HG03342 (cell line): ENCODE results near the gene DLG4.
"Not testable (repeated sequence)": the region's sequence is repeated elsewhere in the genome, so short reads cannot be mapped to it uniquely, and the experiment has no call there.

ENCODE experiments used
- ATAC-seq: cut with Tn5 transposase; IDR thresholded peaks from one replicate; pipeline ENCODE4 v1.9.1; 2021; ENCODE audit warnings: mild to moderate bottlenecking, moderate library complexity; ENCODE audit not compliant: unreplicated experiment

DLG4 gene

DNA sequence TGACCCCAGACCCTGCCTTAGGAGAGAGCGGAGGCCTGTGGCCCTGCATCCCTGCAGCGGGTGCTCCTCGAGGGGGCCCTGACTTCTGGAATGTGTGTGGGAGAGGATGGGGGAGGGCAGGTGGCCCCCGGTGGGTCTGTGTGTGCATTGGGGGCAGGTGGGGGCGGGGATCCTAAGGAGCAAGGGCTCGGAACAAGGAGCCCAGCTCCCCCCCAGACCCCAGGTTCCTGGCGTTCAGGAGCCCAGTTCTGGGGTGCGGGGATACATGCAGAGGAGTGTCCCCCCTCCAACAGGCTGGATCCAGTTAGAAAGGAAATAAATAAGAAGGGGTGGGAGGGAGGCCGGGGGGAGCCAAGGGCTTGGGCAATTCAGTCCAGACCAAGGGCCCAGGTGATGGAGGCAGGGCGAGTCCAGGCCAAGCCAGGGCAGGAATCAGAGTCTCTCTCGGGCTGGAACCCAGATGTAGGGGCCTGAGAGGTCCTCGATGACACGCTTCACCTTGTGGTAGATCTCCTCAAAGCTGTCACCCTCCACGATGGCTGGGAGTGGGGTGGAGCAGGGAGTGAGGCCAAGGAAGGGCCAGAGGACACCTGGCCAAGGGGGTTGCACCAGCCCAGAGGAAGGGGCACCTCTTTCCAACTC lies 29.2 kb downstream of the DLG4 start:
- ATAC-seq, result no peak

DNA sequence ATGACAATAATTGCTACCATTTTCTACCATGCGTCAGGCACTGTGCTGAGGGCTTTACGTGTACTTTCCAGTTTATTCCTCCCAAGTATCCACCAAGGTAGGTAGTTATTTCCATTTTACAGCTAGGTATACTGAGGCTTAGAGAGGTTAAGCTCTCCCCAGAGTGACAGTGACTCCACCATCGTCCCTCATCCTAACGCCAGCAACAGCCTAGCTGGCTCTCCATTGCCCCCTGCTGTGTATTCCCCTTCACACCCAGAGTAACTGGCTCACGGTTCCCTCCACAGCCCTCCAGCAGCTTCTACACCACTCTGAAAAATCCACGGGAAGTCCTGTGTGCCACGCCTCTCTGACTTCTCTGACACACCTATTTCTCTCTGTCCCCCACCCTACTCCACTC lies 33.4 kb downstream of the DLG4 start:
- no peak for ATAC-seq

DNA sequence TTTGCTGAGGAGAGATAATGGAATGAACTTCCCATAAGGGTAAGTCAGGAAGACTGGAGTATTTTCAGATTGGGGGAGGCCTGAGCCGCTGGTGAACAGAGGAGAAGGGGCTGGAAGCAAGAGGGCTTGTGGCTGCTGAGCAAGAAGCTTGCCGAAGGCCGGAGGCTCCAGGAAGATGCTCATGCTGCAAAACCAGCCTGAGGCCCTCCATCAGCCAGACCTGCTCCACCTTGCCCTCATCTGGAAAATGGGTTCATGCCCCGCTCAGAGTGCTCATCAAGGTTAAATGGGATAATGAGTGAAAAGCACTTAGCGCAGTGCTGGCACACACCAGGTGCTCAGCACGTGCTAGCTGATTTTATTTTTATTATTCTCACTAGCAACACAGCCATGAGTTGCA lies 35.0 kb downstream of the DLG4 start:
- ATAC-seq, result no peak

DNA sequence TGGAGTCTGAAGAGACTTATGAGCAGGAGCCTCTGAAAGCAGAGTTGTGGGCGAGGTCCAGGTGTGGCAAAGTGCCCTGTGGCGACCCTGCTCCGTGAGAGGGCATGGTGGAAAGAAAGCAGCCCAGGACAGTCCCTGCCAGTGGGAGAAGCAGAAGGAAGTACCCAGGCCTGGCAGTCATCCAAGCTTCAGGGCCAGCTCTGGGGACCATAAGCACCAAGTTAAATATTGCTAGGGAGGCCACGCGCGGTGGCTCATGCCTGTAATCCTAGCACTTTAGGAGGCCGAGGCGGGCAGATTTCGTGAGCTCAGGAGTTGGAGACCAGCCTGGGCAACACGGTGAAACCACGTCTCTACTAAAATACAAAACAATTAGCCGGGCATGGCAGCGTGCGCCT lies 35.5 kb downstream of the DLG4 start:
- ATAC-seq, result no peak

DNA sequence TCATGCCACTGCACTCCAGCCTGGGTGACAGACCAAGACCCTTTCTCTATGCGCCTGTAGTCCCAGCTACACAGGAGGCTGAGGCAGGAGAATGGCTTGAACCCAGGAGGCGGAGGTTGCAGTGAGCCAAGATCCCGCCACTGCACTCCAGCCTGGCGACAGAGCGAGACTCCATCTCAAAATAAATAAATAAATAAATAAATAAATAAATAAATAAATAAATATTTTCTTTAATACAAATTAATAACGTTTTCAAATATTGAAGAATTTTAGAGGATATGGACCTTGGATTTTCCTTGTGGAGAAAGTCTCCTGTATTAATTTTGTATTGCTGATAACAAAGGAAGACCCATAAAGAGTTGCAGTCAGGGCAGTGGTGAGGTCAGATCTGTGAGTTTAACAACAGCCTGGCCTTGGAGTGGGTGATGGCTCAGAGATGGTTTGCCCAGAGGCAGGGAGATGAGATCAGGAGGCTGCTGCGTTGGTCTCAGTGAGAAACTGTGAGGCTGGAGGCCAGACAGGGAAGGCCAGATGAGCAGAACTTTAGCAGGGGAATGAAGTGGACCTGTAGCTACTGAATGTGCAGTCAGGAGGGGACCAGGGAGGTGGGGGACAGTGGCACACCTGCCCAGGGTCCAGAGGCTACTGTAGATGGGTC lies 36.1 kb downstream of the DLG4 start:
- no peak for ATAC-seq

DNA sequence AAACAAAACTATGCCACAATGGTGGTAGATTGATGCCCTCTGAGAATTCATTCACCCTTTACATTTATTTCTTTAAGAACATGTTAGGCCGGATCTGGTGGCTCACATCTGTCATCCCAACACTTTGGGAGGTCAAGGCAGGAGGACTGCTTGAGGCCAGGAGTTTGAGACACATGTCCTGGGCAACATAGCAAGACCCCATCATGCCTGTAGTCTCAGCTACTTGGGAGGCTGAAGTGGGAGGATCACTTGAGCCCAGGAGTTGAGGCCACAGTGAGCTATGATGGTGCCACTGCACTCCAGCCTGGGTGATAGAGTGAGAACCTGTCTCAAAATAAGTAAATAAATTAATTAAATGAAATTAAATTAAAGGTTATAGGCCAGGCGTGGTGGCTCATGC lies 37.5 kb downstream of the DLG4 start:
- not testable (repeated sequence) for ATAC-seq

DNA sequence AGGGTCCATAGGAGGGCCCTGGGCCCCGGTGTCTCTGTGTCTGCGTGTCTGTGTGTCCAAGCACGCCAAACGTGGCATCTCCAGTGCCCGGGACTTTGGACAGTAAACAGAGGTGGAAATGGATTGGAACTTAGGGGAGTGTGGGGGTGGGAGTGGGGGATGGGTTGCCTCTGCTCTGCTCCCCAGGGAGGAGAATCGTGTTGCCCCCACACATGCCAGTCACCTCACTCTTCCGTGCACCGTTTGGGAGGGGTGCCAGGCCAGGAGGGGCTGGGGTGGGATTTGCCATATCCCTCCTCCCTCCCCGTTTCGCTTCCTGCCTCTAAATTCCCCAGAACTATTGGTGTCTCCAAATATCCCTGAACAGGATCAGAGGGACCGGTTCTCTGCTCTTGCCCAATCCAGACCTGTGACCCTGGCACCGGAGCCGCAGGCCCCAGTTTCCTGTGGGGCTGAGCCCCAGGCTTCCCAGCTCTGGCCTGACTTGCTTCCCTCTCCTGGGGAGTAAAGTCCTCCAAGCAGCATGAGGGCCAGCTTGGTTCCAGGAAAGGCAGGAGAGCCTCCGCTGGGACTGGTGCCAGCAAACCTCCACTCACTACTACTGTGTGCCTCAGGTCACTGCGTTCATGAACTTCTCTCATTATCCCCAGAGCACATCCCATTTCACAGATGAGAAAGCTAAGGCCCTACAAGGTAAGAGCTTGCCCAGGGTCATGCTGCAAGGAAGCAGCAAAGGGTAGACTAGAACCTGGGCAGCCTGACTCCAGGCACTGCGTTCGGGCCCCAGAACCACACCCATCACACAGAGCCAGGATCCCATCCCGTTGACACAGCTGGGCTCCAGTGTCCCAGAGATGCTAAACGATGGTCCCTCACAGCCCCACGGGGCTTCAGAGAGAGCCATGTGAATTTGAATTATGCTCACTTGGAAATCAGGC lies 40.0 kb downstream of the DLG4 start, which contains the start of gene ASGR1:
Gene ASGR1 (minus strand): TSS at position 54 of the 938 bp plus-strand sequence. CDS start 807 bp downstream, outside the sequence.
- ATAC-seq, result no peak

DNA sequence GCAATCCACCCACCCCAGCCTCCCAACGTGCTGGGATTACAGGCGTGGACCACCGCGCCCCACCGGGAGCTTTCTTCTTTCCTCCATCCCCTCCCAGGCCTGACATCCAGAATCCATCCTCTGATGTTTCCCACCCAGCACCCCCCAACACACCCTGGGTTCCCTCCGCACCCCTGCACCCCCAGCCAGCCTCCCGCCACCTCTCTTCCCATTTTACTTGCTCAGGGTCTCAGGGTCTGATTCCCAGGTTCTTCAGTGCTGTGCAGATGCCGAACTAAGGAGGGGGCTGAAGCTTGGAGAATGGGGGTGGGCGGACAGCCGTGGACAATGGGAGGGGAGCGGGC lies 40.7 kb downstream of the DLG4 start:
- ATAC-seq, result no peak

DNA sequence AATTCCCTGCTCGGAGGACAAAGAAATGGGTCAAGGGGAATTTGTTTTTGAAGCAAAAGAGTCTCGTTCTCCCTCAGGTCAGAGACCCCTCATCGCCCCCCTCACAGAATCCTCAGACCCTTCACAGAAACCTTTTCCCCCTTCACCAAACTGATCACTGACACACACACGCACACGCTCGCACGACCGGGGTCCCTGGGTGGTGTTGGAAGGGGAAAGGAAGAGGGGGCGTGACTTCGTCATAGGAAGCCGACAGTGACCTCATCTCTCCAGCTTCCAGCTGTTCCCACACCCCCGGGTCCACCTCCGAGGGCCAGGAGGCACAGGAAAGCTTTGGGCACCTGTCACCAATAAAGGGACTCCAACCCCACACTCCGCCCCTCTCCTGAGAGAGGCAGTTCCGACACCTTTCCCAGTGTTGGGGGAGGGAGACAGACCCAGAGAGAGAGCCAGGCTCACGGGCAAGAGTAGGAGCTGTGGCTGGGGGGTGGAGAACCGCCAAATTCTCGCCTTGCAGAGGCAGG lies 41.6 kb downstream of the DLG4 start:
- no peak for ATAC-seq

DNA sequence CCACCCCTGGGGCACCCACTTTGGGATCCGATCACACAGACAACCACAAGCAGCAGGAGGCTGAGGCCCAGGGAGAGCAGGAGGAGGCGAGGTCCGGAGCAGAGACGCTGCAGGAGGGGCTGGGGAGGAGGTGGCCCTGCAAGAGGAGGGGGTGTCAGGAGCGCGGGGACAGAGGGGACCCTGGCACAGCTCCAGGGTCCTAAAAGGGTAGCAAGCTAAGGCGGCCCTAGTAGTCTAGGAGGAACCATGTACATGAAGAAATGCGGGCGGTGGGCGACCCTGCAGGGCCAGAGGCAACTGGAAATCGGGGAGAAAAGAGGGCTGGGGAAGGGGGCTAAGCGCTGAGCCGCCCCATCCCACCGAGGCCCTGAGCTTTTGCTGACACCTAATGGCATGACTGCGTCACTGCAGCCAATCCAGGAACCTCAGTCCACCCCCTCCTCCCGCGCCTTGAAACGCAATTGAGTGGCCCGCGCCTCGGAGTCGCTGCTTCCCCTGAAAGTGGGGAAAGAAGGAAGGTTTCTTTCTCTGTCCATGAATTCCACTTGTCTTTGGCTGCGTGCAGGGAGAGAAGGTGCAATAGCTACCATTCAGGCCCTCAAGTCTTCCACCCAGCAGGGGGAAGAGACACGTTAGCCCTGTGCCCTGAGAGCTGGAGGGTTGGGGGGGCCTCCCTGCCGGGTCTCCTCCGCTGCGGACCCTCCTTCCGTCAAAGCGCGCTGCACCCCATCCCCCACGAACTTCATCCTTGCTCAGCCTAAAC lies 42.3 kb downstream of the DLG4 start:
- peak; percentile 52 for ATAC-seq

DNA sequence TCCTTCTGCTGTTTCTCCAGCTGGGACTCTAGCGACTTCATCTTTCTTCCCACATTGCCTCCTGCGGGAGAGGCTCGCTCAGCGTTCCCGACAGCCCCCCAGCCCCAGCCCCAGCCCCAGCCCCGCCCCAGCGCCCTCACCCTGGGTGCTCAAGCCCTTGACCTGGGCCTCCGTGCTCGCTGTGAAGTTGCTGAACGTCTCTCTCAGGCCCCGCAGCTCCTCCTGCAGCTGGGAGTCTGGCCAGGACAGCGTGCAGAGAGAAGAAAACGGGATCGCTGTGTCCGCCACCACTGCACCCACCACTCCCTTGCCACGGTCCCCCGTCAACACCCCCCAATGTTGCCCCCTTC lies 42.8 kb downstream of the DLG4 start:
- ATAC-seq, result no peak

DNA sequence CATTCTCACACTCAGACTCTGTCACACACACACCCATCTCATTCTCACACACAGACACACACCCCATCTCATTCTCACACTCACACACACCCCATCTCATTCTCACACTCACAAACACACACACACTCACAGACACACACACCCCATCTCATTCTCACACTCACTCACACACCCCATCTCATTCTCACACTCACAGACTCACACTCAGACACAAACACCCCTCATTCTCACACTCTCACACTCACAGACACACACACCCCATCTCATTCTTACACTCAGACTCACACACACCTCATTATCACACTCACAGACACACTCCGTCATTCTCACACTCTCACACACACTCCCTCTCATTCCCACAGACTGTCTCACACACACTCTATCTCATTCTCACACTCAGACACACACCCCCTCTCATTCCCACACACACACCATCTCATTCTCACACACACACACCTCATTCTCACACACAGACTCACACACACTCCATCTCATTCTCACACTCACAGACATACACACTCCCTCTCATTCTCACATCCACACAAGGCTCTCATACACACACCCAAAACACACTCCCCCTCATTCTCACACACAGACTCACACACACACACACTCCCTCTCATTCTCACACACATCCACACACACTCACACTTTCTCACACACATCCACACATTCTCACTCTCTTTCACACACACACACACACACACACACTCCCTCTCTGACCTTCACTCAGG lies 43.4 kb downstream of the DLG4 start:
- ATAC-seq, result no peak

DNA sequence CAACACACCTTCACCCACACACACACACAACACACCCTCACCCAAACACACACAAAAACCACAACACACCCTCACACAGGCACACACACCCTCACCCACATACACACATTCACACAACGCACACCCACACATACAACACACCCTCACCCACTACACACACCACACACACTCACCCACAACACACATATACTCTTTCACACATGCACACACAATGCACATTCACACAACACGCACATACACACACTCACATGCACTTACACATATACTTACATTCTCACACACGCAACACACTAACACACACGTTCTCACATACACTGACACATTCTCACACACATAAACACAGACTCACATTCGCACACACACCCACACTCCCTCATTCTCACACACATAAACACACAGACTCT lies 44.3 kb downstream of the DLG4 start:
- ATAC-seq, result no peak

DNA sequence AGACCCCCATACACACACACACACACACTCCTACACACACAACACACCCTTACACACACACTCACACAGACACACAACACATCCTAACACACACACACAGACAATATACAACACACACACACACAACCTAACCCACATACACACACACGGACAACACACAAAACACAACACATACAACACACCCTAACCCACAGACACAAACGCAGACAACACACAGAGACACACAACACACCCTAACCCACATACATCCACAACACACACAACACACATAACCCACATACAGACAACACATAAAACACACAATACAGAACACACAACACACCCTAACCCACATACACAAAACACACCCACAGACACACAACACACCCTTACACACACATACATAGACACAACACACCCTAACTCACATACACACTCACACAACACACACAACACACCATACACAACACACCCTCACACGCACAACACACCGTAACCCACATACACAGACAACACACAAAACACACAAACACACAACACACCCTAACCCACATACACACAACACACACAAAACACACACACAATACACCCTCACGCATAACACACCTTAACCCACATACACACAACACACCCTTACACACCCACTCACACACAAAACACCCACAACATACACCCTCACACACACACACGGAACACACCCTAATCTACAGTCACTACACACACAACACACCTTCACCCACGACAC lies 44.9 kb downstream of the DLG4 start:
- no peak for ATAC-seq

DNA sequence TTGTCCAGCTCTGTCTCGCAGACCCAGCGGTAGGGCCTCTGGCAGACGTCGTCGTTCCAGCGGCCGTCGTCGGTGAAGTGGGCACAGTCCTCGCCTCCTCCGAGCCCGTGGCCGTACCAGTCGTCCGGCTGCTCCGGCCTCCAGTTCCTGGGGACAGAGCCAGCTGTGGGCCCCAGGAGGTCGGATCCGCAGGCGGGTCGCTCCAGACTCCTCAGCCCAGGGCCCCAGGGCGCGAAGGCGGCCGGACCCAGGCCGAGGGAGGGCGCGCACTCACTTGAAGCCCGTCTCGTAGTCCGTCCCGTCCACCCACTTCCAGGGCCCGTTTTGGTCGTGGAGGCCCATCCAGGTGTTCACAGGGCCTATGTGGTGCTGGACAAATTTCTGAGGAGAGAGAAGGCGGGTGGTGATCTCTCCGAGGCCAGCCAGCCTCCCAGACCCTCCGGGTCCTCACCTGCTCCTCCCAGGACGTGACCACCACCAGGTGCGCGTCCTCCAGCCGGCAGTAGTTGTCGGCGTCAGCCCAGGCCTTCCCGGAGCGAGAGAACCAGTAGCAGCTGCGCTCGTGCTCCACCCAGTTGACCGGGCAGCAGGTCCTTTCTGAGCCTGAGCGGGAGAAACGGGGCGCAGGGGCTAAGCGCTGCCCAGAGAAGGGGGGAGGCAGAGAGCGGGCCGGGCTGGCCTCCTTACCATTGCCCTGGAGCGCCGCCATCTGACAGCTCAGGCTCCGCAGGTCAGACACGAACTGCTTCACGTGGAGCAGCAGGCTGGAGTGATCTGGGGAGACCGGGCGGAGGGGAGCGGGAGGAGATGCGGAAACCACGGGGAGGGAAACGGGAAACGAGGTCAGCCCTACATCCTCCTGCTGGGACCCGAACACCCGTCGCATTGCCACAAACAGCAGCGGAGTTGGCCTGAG lies 45.7 kb downstream of the DLG4 start:
- no peak for ATAC-seq

DNA sequence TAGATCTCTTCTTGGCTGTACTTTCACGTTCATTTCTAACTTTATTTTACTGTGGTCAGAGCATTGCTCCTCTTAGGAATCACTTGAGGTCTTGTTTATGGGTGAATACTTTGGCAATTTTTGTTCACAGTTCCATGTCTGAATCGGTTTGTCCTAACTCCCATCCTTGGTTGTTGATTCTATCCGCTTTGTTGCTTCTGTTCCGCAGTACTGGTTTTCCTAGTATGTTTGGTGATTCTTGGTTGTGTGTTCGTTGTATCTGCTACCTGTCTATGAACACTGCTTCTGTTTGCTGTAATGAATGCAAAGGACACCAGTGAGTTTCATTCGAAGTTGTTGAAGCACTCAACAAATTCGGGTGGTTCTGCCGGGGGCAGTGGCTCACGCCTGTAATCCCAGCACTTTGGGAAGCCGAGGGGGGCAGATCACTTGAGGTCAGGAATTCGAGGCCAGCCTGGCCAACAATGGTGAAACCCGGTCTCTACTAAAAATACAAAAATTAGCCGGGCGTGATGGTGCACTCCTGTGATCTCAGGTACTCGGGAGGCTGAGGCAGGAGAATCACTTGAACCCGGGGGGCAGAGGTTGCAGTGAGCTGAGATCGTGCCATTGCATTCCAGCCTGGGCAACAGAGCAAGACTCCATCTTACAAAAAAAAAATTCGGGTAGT lies 47.0 kb downstream of the DLG4 start:
- not testable (repeated sequence) for ATAC-seq

DNA sequence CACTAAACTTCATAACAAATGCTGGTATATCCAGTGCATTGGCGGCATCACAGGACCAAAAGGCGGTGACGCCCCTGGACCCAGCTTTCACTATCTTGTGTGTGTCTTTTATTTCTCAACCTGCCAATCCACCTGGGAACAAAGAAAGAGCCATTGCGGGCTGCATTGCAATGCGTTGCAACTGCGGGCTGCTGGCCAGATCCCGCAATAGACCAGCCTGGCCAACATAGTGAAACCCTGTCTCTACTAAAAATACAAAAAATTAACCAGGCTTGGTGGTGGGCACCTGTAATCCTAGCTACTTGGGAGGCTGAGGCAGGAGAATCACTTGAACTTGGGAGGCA lies 50.1 kb downstream of the DLG4 start:
- not testable (repeated sequence) for ATAC-seq
